Inferior parietal cortex (tissue), 1 donor: ENCODE measurements around the gene RPS15.

Experiments
- DNase-seq: peaks from one replicate; pipeline ENCODE4 v3.0.0-alpha.2; 2016; ENCODE audit errors: extremely low spot score

RPS15 gene

GRCh38 chr19:1438035-1438932 lies at the start of gene RPS15:
Gene RPS15 (plus strand): TSS chr19:1438396. CDS start chr19:1438426, 30 bp downstream.
- peak; percentile 94 for DNase-seq

GRCh38 chr19:1388637-1389026 lies 49.6 kb upstream of the RPS15 start:
- DNase-seq, result no peak

- peak; percentile 78 for DNase-seq
These were observed 48.9 kb upstream of the RPS15 start for GRCh38 chr19:1389033-1389940.

GRCh38 chr19:1390890-1391423 lies 47.2 kb upstream of the RPS15 start:
- no peak for DNase-seq

- no peak for DNase-seq
These were observed 45.8 kb upstream of the RPS15 start for GRCh38 chr19:1392407-1392806.

- no peak for DNase-seq
These were observed 45.2 kb upstream of the RPS15 start for GRCh38 chr19:1392939-1393530.

- no peak for DNase-seq
These were observed 44.4 kb upstream of the RPS15 start for GRCh38 chr19:1393841-1394240.

- DNase-seq, result no peak
These were observed 43.7 kb upstream of the RPS15 start for GRCh38 chr19:1394252-1395193.

GRCh38 chr19:1395194-1396018 lies 42.8 kb upstream of the RPS15 start:
- DNase-seq, result no peak

GRCh38 chr19:1396019-1396767 lies 42.0 kb upstream of the RPS15 start:
- DNase-seq, result no peak

- no peak for DNase-seq
These were observed 41.2 kb upstream of the RPS15 start for GRCh38 chr19:1396768-1397679.

- DNase-seq, result no peak
These were observed 40.4 kb upstream of the RPS15 start for GRCh38 chr19:1397838-1398237.

GRCh38 chr19:1399079-1399478 lies 39.1 kb upstream of the RPS15 start:
- no peak for DNase-seq

- DNase-seq, result no peak
These were observed 38.5 kb upstream of the RPS15 start for GRCh38 chr19:1399745-1400144.

GRCh38 chr19:1400281-1401137 lies 37.7 kb upstream of the RPS15 start:
- no peak for DNase-seq

GRCh38 chr19:1401138-1401888 lies 36.9 kb upstream of the RPS15 start, which contains the start of gene GAMT:
Gene GAMT (minus strand): TSS chr19:1401542. CDS start chr19:1401476, 66 bp downstream.
- no peak for DNase-seq
